Coronary artery (tissue), 2 donors: ENCODE measurements around the gene KANTR.
A peak's percentile ranks its signal among the peaks of the same experiment; 100 is the strongest.

ENCODE experiments used
- DNase-seq: peaks from one replicate; pipeline ENCODE4 v3.0.0-alpha.2; 2017; ENCODE audit warnings: low spot score
- H3K27ac ChIP-seq, 2 donors: fragments of 200-600 bp; sonication (generic); one replicate each; pipeline ENCODE4 v1.5.1; 2016 to 2019
- H3K4me3 ChIP-seq: fragments of 200-600 bp; sonication (generic); 2 replicates; pipeline ENCODE4 v1.5.1; 2016; ENCODE audit warnings: mild to moderate bottlenecking, moderate library complexity
- CTCF ChIP-seq: fragments of 200-600 bp; sonication (generic); IDR thresholded peaks from one replicate; pipeline ENCODE4 v1.5.1; 2019; ENCODE audit warnings: antibody characterized with exemption

Gene KANTR

DNA sequence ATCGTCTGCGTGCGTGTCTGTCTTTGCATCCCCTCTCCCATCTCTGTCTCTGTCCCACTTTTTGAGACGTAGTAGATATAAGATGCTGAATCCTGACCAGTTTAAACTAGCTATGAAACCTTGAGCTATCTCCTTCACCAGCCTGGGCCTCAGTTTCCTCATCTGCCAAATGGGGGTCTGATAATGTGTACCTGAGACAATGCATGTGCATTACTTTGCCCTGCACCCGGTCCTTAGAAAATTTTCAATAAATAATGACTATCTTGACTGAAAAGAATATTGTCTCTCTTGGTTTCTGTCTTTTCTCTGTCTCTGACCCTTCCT, 602 bp downstream of the KANTR start:
- Histone ChIP-seq H3K27ac (peak overlapping the region; percentile 43 to 94), H3K4me3 (peak overlapping the region; percentile 72)
- no peak for TF ChIP-seq CTCF
- no peak for DNase-seq

GRCh38 chrX:53095796-53096195, 1.9 kb downstream of the KANTR start:
- no peak for DNase-seq
- Histone ChIP-seq H3K27ac (no peak overlapping the region), H3K4me3 (no peak overlapping the region)
- TF ChIP-seq CTCF = no peak

- Histone ChIP-seq H3K27ac (no peak overlapping the region), H3K4me3 (no peak overlapping the region)
- DNase-seq = no peak
- no peak for TF ChIP-seq CTCF
Measured at GRCh38 chrX:53114864-53115549, 21.1 kb downstream of the KANTR start.

DNA sequence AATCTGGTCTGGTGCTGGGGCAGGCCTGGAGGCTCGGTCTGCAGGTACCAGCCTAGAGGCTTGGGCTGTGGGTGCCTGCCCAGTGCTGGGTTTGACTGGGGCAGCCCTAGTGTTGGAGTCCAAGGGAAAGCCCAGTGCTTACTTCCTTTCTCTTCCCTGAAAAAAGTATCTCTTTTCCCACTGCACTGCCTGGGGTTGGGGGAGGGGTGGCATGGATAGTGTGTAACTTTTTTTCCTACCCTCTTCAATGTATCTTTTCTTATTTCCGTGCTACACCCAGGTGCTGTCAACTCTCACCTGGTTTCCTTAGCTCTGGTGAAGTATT, 21.6 kb downstream of the KANTR start:
- TF ChIP-seq CTCF = no peak
- no peak overlapping the region for H3K4me3 ChIP-seq
- H3K27ac ChIP-seq = no peak overlapping the region
- DNase-seq = no peak

DNA sequence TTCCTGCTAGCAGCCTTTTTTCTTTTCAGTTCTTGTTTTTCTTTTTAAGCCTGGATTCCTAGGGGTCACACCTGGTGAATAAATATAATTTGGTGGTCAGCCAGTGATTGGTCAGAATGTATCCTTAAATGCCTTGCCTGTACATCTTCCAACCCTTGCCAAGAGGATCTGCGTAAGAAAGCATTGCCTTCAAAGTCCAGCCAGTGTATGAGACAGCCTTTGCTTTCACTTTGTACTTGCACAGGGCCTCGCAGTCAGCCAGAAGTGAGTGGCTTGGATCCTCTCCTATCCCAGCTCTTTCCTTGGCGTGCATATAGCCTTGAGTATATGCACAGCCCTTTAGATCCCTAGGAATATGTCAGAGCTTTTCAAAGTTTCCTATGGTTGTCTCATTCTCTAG, 22.2 kb downstream of the KANTR start:
- Histone ChIP-seq H3K27ac (no peak overlapping the region), H3K4me3 (no peak overlapping the region)
- DNase-seq = no peak
- TF ChIP-seq CTCF = no peak

DNA sequence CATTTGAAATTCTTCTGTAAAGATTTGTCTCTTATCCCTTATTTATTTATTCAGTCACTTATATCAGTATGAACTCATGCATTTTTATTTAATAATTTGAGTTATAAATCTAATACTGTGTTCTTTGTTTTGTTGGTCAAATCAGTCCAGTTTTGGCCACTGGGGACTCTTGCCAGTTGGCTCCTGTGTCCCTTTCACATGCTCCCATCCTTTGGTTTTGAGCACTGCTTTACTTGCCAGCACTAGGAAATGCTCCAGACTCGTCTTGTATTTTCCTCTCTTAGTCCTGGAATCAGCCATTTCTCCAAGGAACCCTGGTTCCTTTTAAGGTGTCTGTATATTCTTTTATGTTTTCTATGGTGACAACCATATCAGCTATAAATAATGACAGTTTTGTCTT, 28.1 kb downstream of the KANTR start:
- no peak overlapping the region for H3K4me3 ChIP-seq
- no peak overlapping the region for H3K27ac ChIP-seq
- DNase-seq = no peak
- no peak for TF ChIP-seq CTCF

DNA sequence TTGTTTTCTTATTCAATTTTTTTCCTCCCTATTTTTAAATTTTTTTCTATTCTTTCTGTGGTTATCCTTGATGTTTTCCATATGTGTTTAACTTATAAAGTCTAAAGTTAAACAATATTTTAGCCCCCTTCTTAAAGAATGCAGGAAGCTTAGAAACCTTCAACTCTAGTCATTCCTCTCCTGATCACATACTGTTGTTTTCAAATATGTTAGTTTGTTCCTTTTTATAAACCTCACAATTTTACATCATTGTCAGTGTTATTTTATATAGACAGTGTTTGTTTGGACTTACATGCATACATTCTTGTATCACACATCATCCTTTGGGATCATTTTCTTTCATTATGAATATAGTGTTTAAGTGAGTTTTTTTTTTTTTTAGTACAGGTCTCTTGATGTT, 31.6 kb downstream of the KANTR start:
- no peak for TF ChIP-seq CTCF
- no peak for DNase-seq
- no peak overlapping the region for H3K4me3 ChIP-seq
- H3K27ac ChIP-seq = no peak overlapping the region
